Tibial nerve (tissue), 4 donors: ENCODE data around the gene BCL7B. TPM values are rescaled to one million over a fixed set of nuclear protein-coding genes. Genes with fewer than 3 reads are reported as not detected.
"Not testable (repeated sequence)": the region's sequence is repeated elsewhere in the genome, so short reads cannot be mapped to it uniquely, and the experiment has no call there.

Source experiments
- DNase-seq, 2 donors: peaks; one replicate each; pipeline ENCODE4 v3.0.0-alpha.2; 2019; ENCODE audit warnings: low spot score in 2 of 2
- H3K27ac ChIP-seq, 4 donors: fragments of 200-600 bp; sonication (generic) in 3 of 4; one replicate each; pipeline ENCODE4 v1.5.1; 2017 to 2019; ENCODE audit warnings: mild to moderate bottlenecking in 1 of 4
- H3K27me3 ChIP-seq, 2 donors: fragments of 200-600 bp; sonication (generic) in 1 of 2; one replicate each; pipeline versions ENCODE4 v1.5.1 to v1.6.0; 2017 to 2019
- H3K36me3 ChIP-seq, 3 donors: fragments of 200-600 bp; sonication (generic); one replicate each; pipeline ENCODE4 v1.5.1; 2018 to 2019
- H3K4me1 ChIP-seq, 4 donors: fragments of 200-600 bp; sonication (generic) in 3 of 4; one replicate each; pipeline ENCODE4 v1.5.1; 2017 to 2019
- H3K4me3 ChIP-seq, 4 donors: fragments of 200-600 bp; sonication (generic) in 3 of 4; one replicate each; pipeline ENCODE4 v1.5.1; 2017 to 2019; ENCODE audit warnings: mild to moderate bottlenecking in 1 of 4, moderate library complexity in 1 of 4
- H3K9me3 ChIP-seq, 4 donors: fragments of 200-600 bp; sonication (generic) in 3 of 4; one replicate each; pipeline ENCODE4 v1.5.1; 2017 to 2019
- EP300 ChIP-seq, 2 donors: sonication (generic); formaldehyde crosslinking; IDR thresholded peaks; one replicate each; pipeline ENCODE4 v1.6.1; 2017; ENCODE audit warnings: antibody characterized with exemption in 2 of 2, mild to moderate bottlenecking in 1 of 2
- POLR2A ChIP-seq, 2 donors: fragments of 450-650 bp; IDR thresholded peaks; one replicate each; pipeline ENCODE4 v1.6.1; 2017; ENCODE audit warnings: antibody characterized with exemption in 2 of 2, mild to moderate bottlenecking in 2 of 2, moderate library complexity in 2 of 2
- WGBS, 2 donors: methylation state at CpG; one replicate each; pipeline ENCODE4 v1.1.5; 2018; 5-methylcytosine and 5-hydroxymethylcytosine counted together
- total RNA-seq, 4 donors: library from RNA; depleted of rRNA; stranded (reverse); fragments of >200 nt; gene quantifications; one replicate each; pipeline ENCODE4 v1.1.0, GENCODE V29; 2016
- TF ChIP-seq, protein P1 (sequence below), 5 experiments: fragments of 200-600 bp in 3 of 5; fragments of 450-650 bp in 2 of 5; sonication (generic) in 3 of 5; IDR thresholded peaks; one replicate each; pipeline ENCODE4 v1.5.1; 2016 to 2019; ENCODE audit warnings: antibody characterized with exemption in 5 of 5, mild to moderate bottlenecking in 3 of 5, moderate library complexity in 2 of 5

The BCL7B gene
- total RNA-seq, 4 donors from 2014 or later = 46.1 to 76.2 (median 59.4) TPM

GRCh38 chr7:73533742-73534141 is 23.7 kb downstream of the BCL7B start:
- no peak overlapping the region for H3K27ac ChIP-seq
- TF ChIP-seq, protein P1, sequence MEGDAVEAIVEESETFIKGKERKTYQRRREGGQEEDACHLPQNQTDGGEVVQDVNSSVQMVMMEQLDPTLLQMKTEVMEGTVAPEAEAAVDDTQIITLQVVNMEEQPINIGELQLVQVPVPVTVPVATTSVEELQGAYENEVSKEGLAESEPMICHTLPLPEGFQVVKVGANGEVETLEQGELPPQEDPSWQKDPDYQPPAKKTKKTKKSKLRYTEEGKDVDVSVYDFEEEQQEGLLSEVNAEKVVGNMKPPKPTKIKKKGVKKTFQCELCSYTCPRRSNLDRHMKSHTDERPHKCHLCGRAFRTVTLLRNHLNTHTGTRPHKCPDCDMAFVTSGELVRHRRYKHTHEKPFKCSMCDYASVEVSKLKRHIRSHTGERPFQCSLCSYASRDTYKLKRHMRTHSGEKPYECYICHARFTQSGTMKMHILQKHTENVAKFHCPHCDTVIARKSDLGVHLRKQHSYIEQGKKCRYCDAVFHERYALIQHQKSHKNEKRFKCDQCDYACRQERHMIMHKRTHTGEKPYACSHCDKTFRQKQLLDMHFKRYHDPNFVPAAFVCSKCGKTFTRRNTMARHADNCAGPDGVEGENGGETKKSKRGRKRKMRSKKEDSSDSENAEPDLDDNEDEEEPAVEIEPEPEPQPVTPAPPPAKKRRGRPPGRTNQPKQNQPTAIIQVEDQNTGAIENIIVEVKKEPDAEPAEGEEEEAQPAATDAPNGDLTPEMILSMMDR (IDR thresholded peaks at IDR 0.05) = no peak
- TF ChIP-seq POLR2A (IDR thresholded peaks at IDR 0.05) (no peak), EP300 (IDR thresholded peaks at IDR 0.05) (no peak)
- no peaks in the 10 kb centered on the region for H3K9me3 ChIP-seq
- DNase-seq = no peak
- no peak overlapping the region for H3K4me3 ChIP-seq
- H3K4me1 ChIP-seq = no peaks in the 10 kb centered on the region
- H3K27me3 ChIP-seq = no peaks in the 10 kb centered on the region
- 75% methylated on average over 9 of the region's 9 CpGs for WGBS, 2 donors
- H3K36me3 ChIP-seq = peaks cover 0 to 73% (median 16%) of the 10 kb centered on the region in 3 donors

DNA sequence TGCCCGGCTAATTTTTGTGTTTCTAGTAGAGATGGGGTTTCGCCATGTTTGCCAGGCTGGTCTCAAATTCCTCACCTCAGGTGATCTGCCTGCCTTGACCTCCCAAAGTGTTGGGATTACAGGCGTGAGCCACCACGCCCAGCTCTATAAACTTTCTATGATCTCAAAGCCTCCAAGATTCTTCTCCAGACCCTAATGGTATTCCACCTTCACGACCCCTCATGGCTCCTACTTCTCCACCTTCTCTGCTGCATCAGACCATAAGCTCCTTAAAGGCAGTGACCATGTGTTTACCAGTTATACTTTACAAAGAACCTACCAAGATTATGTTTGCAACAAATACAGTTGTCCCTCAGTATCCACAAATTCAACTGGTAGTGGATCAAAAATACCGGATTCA is 25.3 kb downstream of the BCL7B start:
- TF ChIP-seq EP300 (IDR thresholded peaks at IDR 0.05) (no peak), POLR2A (IDR thresholded peaks at IDR 0.05) (no peak)
- TF ChIP-seq, protein P1 (IDR thresholded peaks at IDR 0.05) = no peak
- H3K36me3 ChIP-seq = peaks cover 0 to 57% (median 7%) of the 10 kb centered on the region in 3 donors
- no peaks in the 10 kb centered on the region for H3K4me1 ChIP-seq
- 94 to 97% methylated on average over 6 of the region's 6 CpGs for whole genome bisulfite sequencing, 2 donors
- no peak overlapping the region for H3K4me3 ChIP-seq
- H3K27me3 ChIP-seq = no peaks in the 10 kb centered on the region
- no peaks in the 10 kb centered on the region for H3K9me3 ChIP-seq
- no peak overlapping the region for H3K27ac ChIP-seq
- no peak for DNase-seq

DNA sequence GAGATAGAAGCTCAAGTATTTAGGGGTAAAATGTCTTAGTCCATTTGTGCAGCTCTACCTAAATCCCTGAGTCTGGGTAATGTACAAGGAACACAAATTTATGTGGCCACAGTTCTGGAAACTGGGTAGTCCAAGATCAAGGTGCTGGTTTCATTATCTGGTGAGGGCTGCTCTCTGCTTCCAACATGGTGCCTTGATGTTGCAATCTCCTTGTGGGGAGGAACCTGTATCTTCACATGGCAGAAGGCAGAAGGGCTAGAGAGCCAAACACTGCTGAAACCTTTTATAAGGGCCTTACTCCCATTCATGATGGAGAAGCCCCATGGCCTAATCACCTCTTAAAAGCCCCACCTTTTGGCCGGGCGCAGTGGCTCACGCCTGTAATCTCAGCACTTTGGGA is 26.7 kb downstream of the BCL7B start:
- Histone ChIP-seq H3K36me3 (peaks cover 0 to 43% (median 0%) of the 10 kb centered on the region in 3 donors), H3K9me3 (no peaks in the 10 kb centered on the region), H3K4me3 (no peak overlapping the region), H3K4me1 (peaks cover 0 to 2% (median 0%) of the 10 kb centered on the region in 4 donors), H3K27me3 (no peaks in the 10 kb centered on the region), H3K27ac (no peak overlapping the region)
- DNase-seq = no peak
- TF ChIP-seq POLR2A (IDR thresholded peaks at IDR 0.05) (no peak), EP300 (IDR thresholded peaks at IDR 0.05) (no peak)
- TF ChIP-seq, protein P1 (IDR thresholded peaks at IDR 0.05) = no peak
- WGBS, 2 donors = 85 to 93% methylated on average over 3 of the region's 3 CpGs

DNA sequence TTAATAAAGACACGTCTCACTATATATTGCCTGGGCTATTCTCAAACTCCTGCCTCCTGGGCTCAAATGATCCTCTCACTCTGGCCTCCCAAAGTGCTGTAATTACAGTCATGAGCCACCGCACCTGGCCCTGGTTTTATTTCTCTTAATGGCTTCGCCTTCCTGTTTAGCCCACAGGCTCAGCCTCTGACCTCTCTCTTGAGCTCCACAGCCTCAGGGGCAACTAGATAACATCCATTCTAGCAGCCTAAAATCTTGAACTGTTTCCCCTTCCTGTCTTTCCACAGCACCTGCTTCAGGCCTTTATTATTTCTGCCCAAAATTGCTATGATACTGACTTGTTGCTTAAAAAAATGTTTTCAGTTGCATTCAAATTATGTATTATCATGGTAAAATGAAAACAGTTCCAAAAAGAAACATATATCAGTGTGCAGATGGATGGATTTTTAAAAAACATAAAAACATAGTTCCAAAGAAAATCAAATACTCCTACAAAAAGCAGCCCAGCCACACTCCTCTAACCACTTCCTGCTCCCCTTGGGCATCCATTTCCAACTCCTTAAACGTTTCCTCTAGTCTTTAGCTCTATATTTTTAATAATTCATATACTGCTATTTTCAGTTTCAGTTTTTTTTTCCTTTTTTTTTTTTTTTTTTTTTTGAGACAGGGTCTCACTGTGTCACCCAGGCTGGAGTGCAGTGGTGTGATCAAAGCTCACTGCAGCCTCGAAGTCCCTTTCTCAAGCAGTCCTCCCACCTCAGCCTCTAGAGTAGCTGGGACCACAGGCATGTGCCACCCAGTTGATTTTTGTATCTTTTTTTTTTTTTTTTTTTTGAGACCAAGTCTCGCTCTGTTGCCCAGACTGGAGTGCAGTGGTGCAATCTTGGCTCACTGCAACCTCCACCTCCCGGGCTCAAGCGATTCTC is 30.3 kb downstream of the BCL7B start:
- 63 to 64% methylated on average over 8 of the region's 8 CpGs for WGBS, 2 donors
- DNase-seq = no peak

DNA sequence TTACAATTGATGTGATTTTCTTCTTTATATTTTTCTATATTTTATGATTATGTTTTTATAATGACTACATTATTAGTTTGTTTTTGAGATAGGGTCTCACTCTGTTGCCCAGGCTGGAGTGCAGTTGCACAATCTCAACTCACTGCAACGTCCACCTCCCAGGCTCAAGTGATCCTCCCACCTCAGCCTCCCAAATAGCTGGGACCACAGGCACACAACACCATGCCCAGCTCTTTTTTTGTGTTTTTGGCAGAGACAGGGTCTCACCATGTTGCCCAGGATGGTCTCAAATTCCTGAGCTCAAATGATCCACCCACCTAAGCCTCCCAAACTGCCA is 31.4 kb downstream of the BCL7B start:
- H3K27me3 ChIP-seq, H3K9me3 ChIP-seq, H3K27ac ChIP-seq, H3K36me3 ChIP-seq, H3K4me3 ChIP-seq, DNase-seq: not testable (repeated sequence)
- WGBS, 2 donors = 52 to 62% methylated on average over 1 of the region's 1 CpG
- peaks cover 0 to 11% (median 4%) of the 10 kb centered on the region in 4 donors for H3K4me1 ChIP-seq

More for the DNA sequence above, 30.3 kb downstream of the BCL7B start:
- Histone ChIP-seq H3K36me3 (peaks cover 0 to 7% (median 0%) of the 10 kb centered on the region in 3 donors), H3K4me3 (no peak overlapping the region), H3K27me3 (no peaks in the 10 kb centered on the region), H3K27ac (no peak overlapping the region), H3K9me3 (no peaks in the 10 kb centered on the region), H3K4me1 (peaks cover 0 to 11% (median 4%) of the 10 kb centered on the region in 4 donors)
- TF ChIP-seq POLR2A (IDR thresholded peaks at IDR 0.05) (no peak), EP300 (IDR thresholded peaks at IDR 0.05) (no peak)
- TF ChIP-seq, protein P1 (IDR thresholded peaks at IDR 0.05) = no peak
